AG04450 (cell line): ENCODE measurements around the gene CMSS1. TPM values are rescaled to one million over a fixed set of nuclear protein-coding genes. Genes with fewer than 3 reads are reported as not detected.

Experiments
- CTCF ChIA-PET: fragments of 300-600, 350-600 bp; formaldehyde crosslinking; extraction: SDS; loops from one replicate; lab custom pipeline; 2022; ENCODE audit warnings: antibody characterized with exemption, inconsistent platforms; lab: Charles Lee
- POLR2A ChIA-PET: fragments of 350-600 bp; formaldehyde crosslinking; extraction: SDS; loops from one replicate; lab custom pipeline; 2021; ENCODE audit warnings: antibody characterized with exemption, inconsistent platforms; lab: Yijun Ruan, JAX
- DNase-seq: peaks from one replicate; pipeline ENCODE4 v3.0.0-alpha.2; 2011; ENCODE audit warnings: low read depth, low spot score
- H3K27ac ChIP-seq: one replicate; pipeline ENCODE4 v1.5.1; 2012; ENCODE audit warnings: low read depth, low read length, control low read depth
- H3K27me3 ChIP-seq: one replicate; pipeline ENCODE4 v1.6.0; 2012; ENCODE audit warnings: low read length; ENCODE audit not compliant: control insufficient read depth, insufficient read depth
- H3K4me3 ChIP-seq: 2 replicates; pipeline ENCODE4 v1.5.1; 2011; ENCODE audit warnings: mild to moderate bottlenecking, low read depth, low read length, control low read depth
- H3K9me3 ChIP-seq: 2 replicates; pipeline ENCODE4 v1.5.1; 2012; ENCODE audit warnings: low read length; ENCODE audit not compliant: control insufficient read depth, insufficient read depth
- CTCF ChIP-seq: IDR thresholded peaks from 2 replicates; pipeline ENCODE4 v1.5.1; 2011; ENCODE audit warnings: low read depth, low read length, control low read depth, inconsistent platforms
- polyA plus RNA-seq: library from polyadenylated mRNA; depleted of rRNA; stranded (reverse); fragments of >200 nt; gene quantifications from 2 replicates; pipeline ENCODE4 v1.2.3, GENCODE V29; 2011

Gene CMSS1
- polyA plus RNA-seq, 1 experiment, result 15.7 TPM

- Histone ChIP-seq H3K27ac (no peak overlapping the region), H3K9me3 (no peaks in the 10 kb centered on the region), H3K27me3 (no peaks in the 10 kb centered on the region), H3K4me3 (no peak overlapping the region)
- ChIA-PET POLR2A (no interaction called here), CTCF (no interaction called here)
- no peak for TF ChIP-seq CTCF
- no peak for DNase-seq
These were observed 187.3 kb downstream of the CMSS1 start for GRCh38 chr3:100004931-100005330.

- CTCF ChIA-PET, result interaction anchor here (0.6 to 1.7 kb wide), 7 partner anchors 15 to 998 kb away, joined by 3 to 6 read pairs (median 4); no protein-coding TSS in a partner anchor
- POLR2A ChIA-PET, result interaction anchor here (1.1 kb wide), 1 partner anchor 130 kb away, joined by 7 read pairs; no protein-coding TSS in a partner anchor
- no peak overlapping the region for H3K4me3 ChIP-seq
- no peak for TF ChIP-seq CTCF
- no peak overlapping the region for H3K27ac ChIP-seq
- H3K9me3 ChIP-seq, result no peaks in the 10 kb centered on the region
- DNase-seq, result no peak
- no peaks in the 10 kb centered on the region for H3K27me3 ChIP-seq
These were observed 188.2 kb downstream of the CMSS1 start for GRCh38 chr3:100005665-100006393.

GRCh38 chr3:100006570-100007271, 189.1 kb downstream of the CMSS1 start:
- DNase-seq, result peak; percentile 11
- Histone ChIP-seq H3K4me3 (no peak overlapping the region), H3K27ac (no peak overlapping the region), H3K27me3 (no peaks in the 10 kb centered on the region), H3K9me3 (no peaks in the 10 kb centered on the region)
- TF ChIP-seq CTCF, result 0 out of 2 replicates have a peak, but pooled peaks have one; percentile 9
- ChIA-PET POLR2A (interaction anchor here (0.7 to 1.1 kb wide), 2 partner anchors 105 to 131 kb away, joined by 5 to 7 read pairs; no protein-coding TSS in a partner anchor), CTCF (interaction anchor here (0.6 to 1.7 kb wide), 8 partner anchors 15 to 999 kb away, joined by 3 to 6 read pairs (median 4); no protein-coding TSS in a partner anchor)

GRCh38 chr3:100007313-100007712, 189.7 kb downstream of the CMSS1 start:
- Histone ChIP-seq H3K9me3 (no peaks in the 10 kb centered on the region), H3K4me3 (no peak overlapping the region), H3K27me3 (no peaks in the 10 kb centered on the region), H3K27ac (no peak overlapping the region)
- CTCF ChIA-PET, result interaction anchor here (1.0 to 1.7 kb wide), 5 partner anchors 14 to 247 kb away, joined by 3 to 6 read pairs (median 4); no protein-coding TSS in a partner anchor
- TF ChIP-seq CTCF, result no peak
- DNase-seq, result no peak
- POLR2A ChIA-PET, result no interaction called here
